T47D (cell line): ENCODE data around the gene RRM2.
A peak's percentile ranks its signal among the peaks of the same experiment; 100 is the strongest.

ENCODE experiments used
- DNase-seq, 2 experiments: peaks; one replicate each; pipeline versions ENCODE4 v3.0.0 to v3.0.0-alpha.2; 2011 to 2012; ENCODE audit warnings: low read depth in 1 of 2, low spot score in 1 of 2
- JUND ChIP-seq: IDR thresholded peaks from 2 replicates; pipeline ENCODE4 v1.6.1; 2012; ENCODE audit warnings: low read depth
- in situ Hi-C: cut with HindIII; loops from 2 replicates; pipeline ENCODE4 v1.10.0; 2016; ENCODE audit warnings: low sequenced_read_pairs, low pct_unique_long_range_greater_than_20kb

Gene RRM2

GRCh38 chr2:10126632-10127026, 4.1 kb downstream of the RRM2 start:
- no peak for TF ChIP-seq JUND
- in situ Hi-C loops: no loop called here
- no peak for DNase-seq

DNA sequence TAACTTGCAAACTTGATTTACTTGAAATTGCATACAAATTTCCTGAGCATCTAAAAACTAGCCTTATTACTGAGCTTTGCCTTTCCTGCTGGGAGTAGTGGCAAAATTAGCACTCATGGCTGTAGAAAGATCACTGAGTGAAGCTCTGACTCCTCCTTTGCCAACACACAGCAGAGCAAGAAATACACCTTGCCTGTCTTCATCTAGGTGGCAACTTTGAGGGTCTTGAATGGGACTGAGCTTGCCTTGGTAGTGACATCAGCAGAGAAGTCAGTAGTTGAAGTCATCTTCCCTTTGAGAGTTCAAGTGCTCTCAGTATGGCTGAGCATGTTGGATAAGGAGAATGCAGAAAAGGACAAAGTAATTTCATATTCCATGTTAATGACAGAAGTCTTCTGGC, 5.9 kb downstream of the RRM2 start:
- TF ChIP-seq JUND: no peak
- DNase-seq: no peak
- in situ Hi-C loops: no loop called here

DNA sequence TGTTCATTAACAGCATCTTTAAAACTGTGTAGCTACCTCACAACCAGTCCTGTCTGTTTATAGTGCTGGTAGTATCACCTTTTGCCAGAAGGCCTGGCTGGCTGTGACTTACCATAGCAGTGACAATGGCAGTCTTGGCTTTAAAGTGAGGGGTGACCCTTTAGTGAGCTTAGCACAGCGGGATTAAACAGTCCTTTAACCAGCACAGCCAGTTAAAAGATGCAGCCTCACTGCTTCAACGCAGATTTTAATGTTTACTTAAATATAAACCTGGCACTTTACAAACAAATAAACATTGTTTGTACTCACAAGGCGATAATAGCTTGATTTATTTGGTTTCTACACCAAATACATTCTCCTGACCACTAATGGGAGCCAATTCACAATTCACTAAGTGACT, 7.0 kb downstream of the RRM2 start:
- in situ Hi-C loops: no loop called here
- no peak for TF ChIP-seq JUND
- DNase-seq: no peak

- no peak for TF ChIP-seq JUND
- in situ Hi-C loops: no loop called here
- no peak for DNase-seq
Observed at GRCh38 chr2:10132043-10132575, 9.6 kb downstream of the RRM2 start.

DNA sequence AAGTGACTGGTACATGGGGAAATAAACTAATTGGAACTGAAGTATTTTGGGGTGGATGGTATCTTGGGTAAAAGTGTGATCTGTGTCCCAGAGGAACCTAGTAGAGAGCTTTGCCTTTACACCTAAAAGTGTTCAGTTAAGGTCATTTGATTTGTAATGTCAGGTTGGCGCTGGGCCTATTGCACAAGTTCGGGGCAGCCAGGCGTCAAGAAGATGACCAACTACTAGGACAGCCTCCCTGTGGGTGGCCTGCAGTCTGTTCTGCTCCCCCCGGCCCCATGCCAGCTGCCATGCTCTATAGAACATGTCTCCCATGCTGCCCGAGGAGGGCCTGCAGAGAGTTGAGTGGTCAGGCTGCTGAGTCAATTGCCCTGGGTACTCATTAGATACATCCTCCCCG, 10.1 kb downstream of the RRM2 start:
- DNase-seq: no peak
- no peak for TF ChIP-seq JUND
- in situ Hi-C loops: no loop called here

- no peak for TF ChIP-seq JUND
- DNase-seq: no peak
- in situ Hi-C loops: no loop called here
Observed at GRCh38 chr2:10132996-10133647, 10.6 kb downstream of the RRM2 start.

DNA sequence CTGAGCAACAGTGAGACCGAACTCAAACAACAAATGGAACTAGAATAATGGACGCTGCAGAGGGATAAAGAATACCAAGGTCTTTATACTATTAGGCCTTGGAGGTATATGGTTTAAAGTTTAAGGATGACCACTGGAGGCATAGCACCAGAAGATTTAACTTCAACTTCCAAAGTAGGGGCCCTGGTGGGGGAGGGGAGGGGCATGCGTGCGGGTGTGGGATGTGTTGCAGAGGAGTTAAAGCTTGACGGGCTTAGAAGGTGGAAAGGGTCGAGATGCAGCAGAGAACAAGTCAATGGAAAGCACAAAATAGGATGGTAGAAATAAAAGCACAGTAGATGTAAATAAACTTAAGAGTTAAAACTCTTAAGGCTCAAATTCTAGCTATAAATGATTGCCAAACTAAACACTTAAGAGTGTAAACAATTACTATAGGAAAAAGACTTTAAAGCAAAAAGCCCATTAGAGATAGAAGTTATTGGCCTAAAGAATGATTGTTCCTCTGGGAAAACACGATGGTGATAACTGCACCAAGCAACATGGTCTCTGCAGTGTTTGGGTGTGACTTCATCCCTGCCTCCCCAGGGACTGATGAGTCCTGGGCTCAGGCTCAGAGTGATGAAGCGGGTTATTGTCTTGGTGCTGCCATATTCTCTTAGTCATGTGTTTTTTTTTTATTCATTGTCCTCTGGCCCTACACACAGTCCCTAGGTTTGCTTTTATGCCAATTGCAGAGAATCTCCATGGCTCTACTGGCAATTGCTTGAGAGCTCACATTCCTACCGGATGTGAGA, 13.0 kb downstream of the RRM2 start:
- TF ChIP-seq JUND: no peak
- DNase-seq: no peak
- in situ Hi-C loops: no loop called here

DNA sequence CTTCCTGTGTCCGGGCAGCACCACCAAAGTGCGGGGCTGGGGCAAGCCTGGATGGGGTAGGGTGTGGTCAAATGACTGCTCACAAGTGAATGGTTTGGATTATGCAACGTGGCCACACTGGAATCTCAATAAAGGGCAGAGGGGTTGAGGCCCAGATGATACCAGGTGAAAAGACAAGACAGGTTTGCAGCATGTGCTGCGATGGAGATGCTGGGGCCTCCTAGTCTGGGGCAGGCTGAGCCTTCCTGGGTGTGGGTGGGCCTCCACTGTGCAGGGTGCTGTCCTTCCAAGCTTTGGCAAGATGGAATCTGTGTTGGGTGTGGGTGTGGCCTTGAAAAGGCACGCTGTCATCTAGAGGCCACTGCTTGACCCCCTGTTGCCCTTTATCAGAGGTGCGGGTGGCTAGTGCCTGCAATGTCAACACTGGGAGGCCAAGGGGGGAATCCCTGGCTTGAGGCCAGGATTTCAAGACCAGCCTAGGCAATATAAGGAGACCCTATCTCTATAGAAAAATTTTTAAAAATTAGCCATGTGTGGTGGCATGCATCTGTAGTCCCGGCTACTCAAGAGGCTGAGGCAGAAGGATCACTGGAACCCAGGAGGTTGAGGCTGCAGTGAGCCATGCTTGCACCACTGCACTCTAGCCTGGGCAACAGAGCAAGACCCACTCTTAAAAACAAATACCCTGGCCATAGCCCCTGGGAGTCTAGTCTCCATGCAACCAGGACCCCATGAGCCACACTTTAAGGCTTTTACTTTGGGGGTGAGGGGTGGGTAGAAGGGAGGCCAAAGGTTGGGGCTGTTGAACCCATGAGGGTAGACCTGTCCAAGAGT, 13.8 kb downstream of the RRM2 start:
- in situ Hi-C loops: no loop called here
- TF ChIP-seq JUND: no peak
- no peak for DNase-seq

GRCh38 chr2:10137053-10137843, 14.7 kb downstream of the RRM2 start:
- no peak for TF ChIP-seq JUND
- in situ Hi-C loops: no loop called here
- DNase-seq: no peak

- in situ Hi-C loops: no loop called here
- TF ChIP-seq JUND: no peak
- no peak for DNase-seq
Observed at GRCh38 chr2:10139536-10139935, 17.0 kb downstream of the RRM2 start.

DNA sequence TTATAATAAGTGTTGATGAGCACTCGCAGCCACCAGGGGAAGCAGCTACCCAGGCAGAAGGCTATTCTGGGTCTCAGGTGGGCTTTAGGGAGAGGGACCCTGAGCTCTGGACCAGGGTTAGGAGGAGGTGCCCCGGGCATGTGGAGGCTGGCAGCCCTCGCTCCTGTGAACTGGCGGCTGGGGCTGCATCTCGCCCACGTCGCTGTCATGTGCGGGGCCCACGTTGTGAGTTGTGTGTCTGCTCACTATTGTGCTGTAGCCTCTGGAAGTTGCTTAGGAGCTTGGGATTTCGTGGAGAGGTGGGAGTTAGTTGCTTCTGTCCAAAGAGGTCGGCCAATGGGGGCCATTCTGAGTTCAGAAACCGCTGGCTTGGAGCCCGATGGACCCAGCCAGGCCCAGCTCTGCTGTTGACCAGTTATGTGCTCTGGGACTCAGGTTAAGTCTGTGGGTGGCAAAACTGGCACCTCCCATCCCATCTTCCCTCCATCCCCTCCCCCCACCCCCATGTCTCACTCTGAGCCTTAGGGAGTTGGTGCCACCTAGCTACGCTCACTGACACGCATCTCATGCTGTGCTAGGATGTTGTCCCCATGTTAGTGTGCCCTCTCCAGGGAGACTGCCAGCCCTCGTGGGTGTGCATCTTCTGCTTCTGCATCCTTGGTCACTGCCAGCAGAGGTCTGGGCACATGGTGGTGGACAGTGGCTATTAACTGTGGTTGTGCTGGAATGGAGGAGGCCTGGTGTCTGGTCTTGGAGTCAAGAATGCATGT, 18.5 kb downstream of the RRM2 start:
- TF ChIP-seq JUND: no peak
- DNase-seq: peak in 1 of 2 experiments; percentile 44
- in situ Hi-C loops: no loop called here
